Activated CD4-positive, alpha-beta T cell treated with anti-CD3 and anti-CD28 coated beads, Interleukin-2, amount 50 U/mL, for 48 hours (primary cell): ENCODE data around the gene MTF1.
A peak's percentile ranks its signal among the peaks of the same experiment; 100 is the strongest.
"Not testable (repeated sequence)": the region's sequence is repeated elsewhere in the genome, so short reads cannot be mapped to it uniquely, and the experiment has no call there.

Source experiments
- DNase-seq, 2 experiments: peaks; one replicate each; pipeline ENCODE4 v3.0.0-alpha.2; 2020

Gene MTF1

GRCh38 chr1:37782491-37782890 is 76.9 kb downstream of the MTF1 start:
- DNase-seq, result no peak

GRCh38 chr1:37778654-37779053 is 80.7 kb downstream of the MTF1 start:
- DNase-seq, result no peak

GRCh38 chr1:37776946-37777516 is 82.4 kb downstream of the MTF1 start:
- peak in 1 of 2 experiments; percentile 41 for DNase-seq

- not testable (repeated sequence) for DNase-seq
These were observed 88.0 kb downstream of the MTF1 start for GRCh38 chr1:37771440-37771839.

- DNase-seq, result no peak
These were observed 91.9 kb downstream of the MTF1 start for GRCh38 chr1:37767488-37767887.

GRCh38 chr1:37765916-37766664 is 93.3 kb downstream of the MTF1 start:
- DNase-seq, result peak; percentile 17 to 38

GRCh38 chr1:37764888-37765441 is 94.4 kb downstream of the MTF1 start, which contains the start of gene EPHA10:
TSS of gene EPHA10 (minus strand) at chr1:37765120. CDS start at chr1:37765066, 54 bp downstream.
- DNase-seq, result no peak

- peak; percentile 57 to 64 for DNase-seq
These were observed 95.0 kb downstream of the MTF1 start for GRCh38 chr1:37764414-37764825.

- no peak for DNase-seq
These were observed 95.5 kb downstream of the MTF1 start for GRCh38 chr1:37763791-37764413.

GRCh38 chr1:37762516-37762915 is 96.9 kb downstream of the MTF1 start:
- DNase-seq, result no peak

GRCh38 chr1:37761416-37762095 is 97.8 kb downstream of the MTF1 start:
- no peak for DNase-seq
